ENCODE data around the gene MAP4.

The MAP4 gene

DNA sequence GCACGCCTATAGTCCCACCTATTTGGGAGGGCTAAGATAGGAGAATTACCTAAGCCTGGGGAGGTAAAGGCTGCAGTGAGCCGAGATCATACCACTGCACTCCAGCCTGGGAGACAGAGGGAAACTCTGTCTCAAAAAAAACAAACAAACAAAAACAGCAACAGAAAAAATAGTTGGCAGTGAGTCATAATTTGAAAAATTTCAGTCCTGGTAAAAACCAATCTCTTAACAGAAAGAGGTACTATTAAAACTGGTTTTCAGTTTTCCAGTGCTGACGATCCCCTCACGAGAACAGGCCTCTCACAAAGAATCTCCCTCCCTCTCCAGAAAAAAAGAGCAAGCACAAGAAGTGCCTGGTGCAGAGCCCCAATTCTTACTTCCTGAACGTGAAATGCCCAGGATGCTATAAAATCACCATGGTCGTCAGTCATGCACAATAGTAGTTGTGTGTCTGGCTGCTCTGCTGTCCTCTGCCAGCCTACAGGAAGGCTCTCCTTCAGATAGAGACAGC is 22.8 kb upstream of the MAP4 start:
- Histone ChIP-seq H3K27me3 (ENCODE audit: control insufficient read depth in 1 of 2, insufficient read depth in 2 of 2, low read length in 2 of 2) (no peaks in the 10 kb centered on the region), H3K4me1 (ENCODE audit: control insufficient read depth in 1 of 2, insufficient read depth in 2 of 2, low read length in 2 of 2) (peaks cover 8 to 16% of the 10 kb centered on the region in 2 donors), H3K27ac (ENCODE audit: low read depth, low read length) (peak overlapping the region; percentile 36), H3K36me3 (ENCODE audit: control insufficient read depth in 1 of 2, insufficient read depth in 2 of 2, low read length in 2 of 2) (no peaks in the 10 kb centered on the region), H3K9me3 (ENCODE audit: control insufficient read depth in 1 of 2, low read length in 2 of 2) (no peaks in the 10 kb centered on the region), H3K4me3 (ENCODE audit: low read depth in 1 of 2, low read length in 2 of 2) (no peak overlapping the region), H3K9ac (ENCODE audit: low read depth in 1 of 2, low read length in 2 of 2) (peak overlapping the region in 1 of 2 donors; percentile 2)

DNA sequence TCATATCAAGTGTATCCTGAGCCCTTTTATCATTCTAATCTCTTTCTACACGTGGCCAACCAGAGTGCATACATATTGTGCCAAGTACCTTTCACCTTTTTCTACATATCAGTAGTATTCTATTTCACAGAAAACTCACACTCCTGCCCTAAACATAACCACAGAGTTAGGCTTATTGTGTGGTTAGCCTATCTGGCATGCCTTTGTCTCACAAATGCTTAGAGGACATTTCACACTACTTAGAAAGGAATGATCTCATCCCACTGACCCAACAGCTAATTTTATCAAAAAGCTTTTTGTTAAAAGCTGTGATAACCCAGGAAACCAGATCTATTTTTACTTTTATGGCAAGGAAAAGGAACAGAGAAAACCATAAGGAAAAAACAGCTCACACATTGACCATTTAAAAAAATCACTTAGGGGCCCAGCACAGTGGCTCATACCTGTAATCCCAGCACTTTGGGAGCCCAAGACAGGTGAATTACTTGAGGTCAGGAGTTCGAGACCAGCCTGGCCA is 17.8 kb upstream of the MAP4 start:
- H3K36me3 ChIP-seq (ENCODE audit: control insufficient read depth in 1 of 2, insufficient read depth in 2 of 2, low read length in 2 of 2), result no peaks in the 10 kb centered on the region
- no peaks in the 10 kb centered on the region for H3K27me3 ChIP-seq (ENCODE audit: control insufficient read depth in 1 of 2, insufficient read depth in 2 of 2, low read length in 2 of 2)
- no peak overlapping the region for H3K27ac ChIP-seq (ENCODE audit: low read depth, low read length)
- H3K4me3 ChIP-seq (ENCODE audit: low read depth in 1 of 2, low read length in 2 of 2), result no peak overlapping the region
- no peak overlapping the region for H3K9ac ChIP-seq (ENCODE audit: low read depth in 1 of 2, low read length in 2 of 2)
- H3K9me3 ChIP-seq (ENCODE audit: control insufficient read depth in 1 of 2, low read length in 2 of 2), result no peaks in the 10 kb centered on the region
- H3K4me1 ChIP-seq (ENCODE audit: control insufficient read depth in 1 of 2, insufficient read depth in 2 of 2, low read length in 2 of 2), result peaks cover 11 to 13% of the 10 kb centered on the region in 2 donors

DNA sequence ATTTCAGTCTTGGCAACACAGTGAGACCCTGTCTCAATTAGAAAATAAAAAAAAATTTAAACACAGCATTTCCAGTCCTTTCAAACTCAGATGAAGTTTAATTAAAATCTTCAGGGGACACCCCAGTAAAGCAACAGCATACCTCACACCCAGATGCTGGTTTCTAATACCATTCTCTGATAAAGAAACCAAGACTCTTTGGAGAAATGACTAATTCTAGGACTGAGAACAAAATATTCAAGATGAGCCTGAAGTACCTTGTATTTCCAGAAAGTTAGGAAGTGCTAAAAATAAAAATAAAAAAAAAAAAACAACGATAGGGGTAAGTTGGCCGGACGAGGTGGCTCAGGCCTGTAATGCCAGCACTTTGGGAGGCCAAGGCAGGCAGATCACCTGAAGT is 14.0 kb upstream of the MAP4 start:
- Histone ChIP-seq H3K4me3 (ENCODE audit: low read depth in 1 of 2, low read length in 2 of 2) (no peak overlapping the region), H3K9me3 (ENCODE audit: control insufficient read depth in 1 of 2, low read length in 2 of 2) (no peaks in the 10 kb centered on the region), H3K4me1 (ENCODE audit: control insufficient read depth in 1 of 2, insufficient read depth in 2 of 2, low read length in 2 of 2) (peaks cover 13 to 14% of the 10 kb centered on the region in 2 donors), H3K27me3 (ENCODE audit: control insufficient read depth in 1 of 2, insufficient read depth in 2 of 2, low read length in 2 of 2) (no peaks in the 10 kb centered on the region), H3K27ac (ENCODE audit: low read depth, low read length) (no peak overlapping the region), H3K36me3 (ENCODE audit: control insufficient read depth in 1 of 2, insufficient read depth in 2 of 2, low read length in 2 of 2) (no peaks in the 10 kb centered on the region), H3K9ac (ENCODE audit: low read depth in 1 of 2, low read length in 2 of 2) (no peak overlapping the region)

DNA sequence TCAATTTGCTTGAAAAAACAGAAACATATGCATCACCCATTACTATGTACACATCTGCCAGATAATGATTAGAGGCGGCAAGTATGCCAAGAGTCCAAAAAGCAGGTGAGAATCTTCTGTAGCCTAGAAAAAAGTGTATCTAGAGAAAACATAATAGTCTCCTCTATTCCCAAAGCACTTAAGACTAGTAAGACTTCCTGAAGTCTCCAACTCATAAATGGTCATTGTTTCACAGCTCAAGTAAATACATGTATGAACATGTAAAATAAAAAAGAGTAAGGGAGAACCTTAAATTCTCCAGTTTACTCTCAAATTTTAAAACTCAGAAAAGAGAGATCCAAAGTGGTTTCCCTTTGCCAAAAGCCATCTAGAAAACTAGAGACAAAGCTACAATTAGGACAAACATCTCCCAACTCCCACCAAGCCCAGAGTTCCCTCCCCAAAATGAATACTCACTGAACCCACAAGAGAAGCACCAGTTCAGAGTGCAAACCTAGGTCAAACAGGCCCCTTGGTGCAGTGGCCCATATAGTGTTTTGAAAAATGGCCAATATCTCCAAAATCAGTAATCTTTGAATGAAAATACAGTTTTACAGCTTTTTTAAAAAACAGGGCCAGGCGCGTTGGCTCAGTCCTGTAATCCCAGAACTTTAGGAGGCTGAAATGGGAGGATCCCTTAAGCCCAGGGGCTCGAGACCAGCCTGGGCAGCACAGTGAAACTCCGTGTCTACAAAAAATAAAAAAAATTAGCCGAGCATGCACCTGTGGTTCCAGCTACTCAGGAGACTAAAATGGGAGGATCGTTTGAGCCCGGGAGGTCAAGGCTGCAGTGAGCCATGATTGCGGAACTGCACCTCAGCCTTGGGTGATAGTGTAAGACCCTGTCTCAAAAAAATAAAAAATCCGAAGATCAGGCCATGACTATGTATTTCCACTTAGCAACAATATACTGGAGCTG is 11.0 kb upstream of the MAP4 start:
- Histone ChIP-seq H3K4me3 (ENCODE audit: low read depth in 1 of 2, low read length in 2 of 2) (no peak overlapping the region), H3K27me3 (ENCODE audit: control insufficient read depth in 1 of 2, insufficient read depth in 2 of 2, low read length in 2 of 2) (no peaks in the 10 kb centered on the region), H3K9ac (ENCODE audit: low read depth in 1 of 2, low read length in 2 of 2) (no peak overlapping the region), H3K27ac (ENCODE audit: low read depth, low read length) (no peak overlapping the region), H3K4me1 (ENCODE audit: control insufficient read depth in 1 of 2, insufficient read depth in 2 of 2, low read length in 2 of 2) (peaks cover 5 to 8% of the 10 kb centered on the region in 2 donors), H3K9me3 (ENCODE audit: control insufficient read depth in 1 of 2, low read length in 2 of 2) (no peaks in the 10 kb centered on the region), H3K36me3 (ENCODE audit: control insufficient read depth in 1 of 2, insufficient read depth in 2 of 2, low read length in 2 of 2) (no peaks in the 10 kb centered on the region)

DNA sequence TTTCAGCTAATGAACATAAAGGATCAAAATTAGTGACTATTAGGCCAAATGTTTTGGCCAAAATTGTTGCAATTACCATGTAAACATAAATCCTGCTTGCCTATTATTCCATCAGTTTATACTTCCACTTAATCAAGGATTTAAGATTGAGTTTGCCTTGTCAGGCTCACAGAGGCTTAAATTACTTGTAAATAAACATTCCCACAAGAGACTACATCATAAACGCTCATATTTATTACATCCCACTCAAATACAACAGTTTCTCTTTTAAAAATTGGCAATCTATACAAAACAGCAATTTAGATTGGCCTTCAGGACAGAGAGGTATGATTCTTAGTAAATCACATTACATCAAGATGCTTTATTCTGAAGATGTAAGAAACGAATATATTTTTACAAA is 9.9 kb upstream of the MAP4 start:
- no peaks in the 10 kb centered on the region for H3K27me3 ChIP-seq (ENCODE audit: control insufficient read depth in 1 of 2, insufficient read depth in 2 of 2, low read length in 2 of 2)
- H3K36me3 ChIP-seq (ENCODE audit: control insufficient read depth in 1 of 2, insufficient read depth in 2 of 2, low read length in 2 of 2), result no peaks in the 10 kb centered on the region
- no peak overlapping the region for H3K4me3 ChIP-seq (ENCODE audit: low read depth in 1 of 2, low read length in 2 of 2)
- no peak overlapping the region for H3K9ac ChIP-seq (ENCODE audit: low read depth in 1 of 2, low read length in 2 of 2)
- peaks cover 5 to 8% of the 10 kb centered on the region in 2 donors for H3K4me1 ChIP-seq (ENCODE audit: control insufficient read depth in 1 of 2, insufficient read depth in 2 of 2, low read length in 2 of 2)
- H3K27ac ChIP-seq (ENCODE audit: low read depth, low read length), result no peak overlapping the region
- H3K9me3 ChIP-seq (ENCODE audit: control insufficient read depth in 1 of 2, low read length in 2 of 2), result no peaks in the 10 kb centered on the region

DNA sequence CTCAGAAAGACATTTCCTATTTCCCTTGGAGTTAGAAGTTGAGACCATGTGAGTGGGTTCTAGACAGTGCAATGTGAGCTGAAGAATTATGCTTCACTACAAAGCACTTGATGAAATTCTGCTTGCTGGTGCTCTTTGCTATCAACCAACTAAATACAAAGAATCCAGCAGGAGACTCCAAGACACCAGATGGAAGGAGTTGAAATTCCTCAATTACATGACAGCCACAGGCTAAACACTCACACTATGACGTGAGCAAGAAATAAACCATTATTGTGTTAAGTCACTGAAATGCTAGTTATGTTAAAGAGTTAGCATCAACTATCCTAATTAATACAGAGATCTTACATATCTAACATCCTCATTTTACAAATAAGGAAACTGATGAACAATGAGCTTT is 8.2 kb upstream of the MAP4 start:
- H3K27ac ChIP-seq (ENCODE audit: low read depth, low read length), result no peak overlapping the region
- no peaks in the 10 kb centered on the region for H3K27me3 ChIP-seq (ENCODE audit: control insufficient read depth in 1 of 2, insufficient read depth in 2 of 2, low read length in 2 of 2)
- no peaks in the 10 kb centered on the region for H3K36me3 ChIP-seq (ENCODE audit: control insufficient read depth in 1 of 2, insufficient read depth in 2 of 2, low read length in 2 of 2)
- H3K4me3 ChIP-seq (ENCODE audit: low read depth in 1 of 2, low read length in 2 of 2), result no peak overlapping the region
- H3K4me1 ChIP-seq (ENCODE audit: control insufficient read depth in 1 of 2, insufficient read depth in 2 of 2, low read length in 2 of 2), result peaks cover 5 to 8% of the 10 kb centered on the region in 2 donors
- no peak overlapping the region for H3K9ac ChIP-seq (ENCODE audit: low read depth in 1 of 2, low read length in 2 of 2)
- H3K9me3 ChIP-seq (ENCODE audit: control insufficient read depth in 1 of 2, low read length in 2 of 2), result no peaks in the 10 kb centered on the region

DNA sequence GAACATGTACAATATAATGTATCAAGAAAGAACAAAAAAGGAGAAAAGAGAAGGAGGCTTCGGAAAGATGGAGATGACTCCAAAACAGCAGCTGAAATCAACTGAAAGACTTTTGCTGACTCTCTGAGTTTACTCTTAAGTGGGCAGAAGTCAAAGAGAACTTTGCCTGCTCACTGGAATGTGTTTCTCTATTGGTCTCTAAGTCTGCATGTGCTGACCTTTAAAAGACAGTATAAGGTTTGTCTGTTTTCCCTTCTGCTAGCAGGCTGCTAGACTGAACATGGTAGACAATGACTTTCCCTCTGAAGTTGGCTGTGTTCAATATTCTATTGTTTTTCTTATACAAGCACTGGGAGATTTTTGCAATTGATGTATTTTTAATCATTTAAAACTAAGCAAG is 7.2 kb upstream of the MAP4 start:
- H3K27ac ChIP-seq (ENCODE audit: low read depth, low read length), result no peak overlapping the region

DNA sequence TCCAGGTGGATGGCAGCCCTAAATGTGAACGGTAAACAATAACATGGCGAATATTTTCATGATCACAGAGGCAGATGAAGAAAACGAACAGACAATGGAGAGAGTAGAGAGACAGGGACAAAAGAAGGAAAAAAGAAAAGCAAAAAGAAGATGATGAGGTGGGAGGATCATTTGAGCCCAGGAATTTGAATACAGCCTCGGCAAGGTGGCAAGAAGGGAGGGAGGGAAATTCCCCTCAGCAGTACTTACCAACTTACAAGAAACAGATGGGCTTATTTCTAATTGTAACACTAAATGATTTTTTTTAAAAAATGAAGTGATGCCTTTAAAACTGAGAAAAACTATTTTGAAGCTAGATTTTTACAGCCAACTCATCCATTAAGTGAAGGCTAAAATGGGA is 6.0 kb upstream of the MAP4 start:
- peaks cover 5% of the 10 kb centered on the region in 2 donors for H3K4me1 ChIP-seq (ENCODE audit: control insufficient read depth in 1 of 2, insufficient read depth in 2 of 2, low read length in 2 of 2)

More for the DNA sequence above, 7.2 kb upstream of the MAP4 start:
- Histone ChIP-seq H3K4me1 (ENCODE audit: control insufficient read depth in 1 of 2, insufficient read depth in 2 of 2, low read length in 2 of 2) (peaks cover 5 to 8% of the 10 kb centered on the region in 2 donors), H3K27me3 (ENCODE audit: control insufficient read depth in 1 of 2, insufficient read depth in 2 of 2, low read length in 2 of 2) (no peaks in the 10 kb centered on the region), H3K9ac (ENCODE audit: low read depth in 1 of 2, low read length in 2 of 2) (no peak overlapping the region), H3K36me3 (ENCODE audit: control insufficient read depth in 1 of 2, insufficient read depth in 2 of 2, low read length in 2 of 2) (peaks cover 0 to 3% of the 10 kb centered on the region in 2 donors), H3K4me3 (ENCODE audit: low read depth in 1 of 2, low read length in 2 of 2) (no peak overlapping the region), H3K9me3 (ENCODE audit: control insufficient read depth in 1 of 2, low read length in 2 of 2) (no peaks in the 10 kb centered on the region)

DNA sequence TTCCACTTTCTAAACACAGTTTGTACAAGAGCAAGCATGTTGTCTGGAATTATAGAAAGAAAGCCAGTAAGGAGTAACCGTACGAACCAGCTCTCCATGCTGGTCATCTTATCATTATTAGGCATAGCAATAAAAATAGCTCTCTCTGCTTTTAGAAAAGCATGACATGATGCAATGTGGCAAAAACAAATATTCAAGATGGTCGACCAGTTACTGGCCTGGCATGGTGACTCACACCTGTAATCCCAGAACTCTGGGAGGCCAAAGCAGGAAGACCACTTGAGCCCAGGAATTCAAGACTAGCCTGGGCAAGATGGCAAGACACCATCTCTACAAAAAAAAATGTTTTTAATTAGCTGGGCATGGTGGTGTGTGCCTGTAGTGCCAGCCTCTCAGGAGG is 2.6 kb upstream of the MAP4 start:
- H3K4me1 ChIP-seq (ENCODE audit: control insufficient read depth in 1 of 2, insufficient read depth in 2 of 2, low read length in 2 of 2), result peaks cover 24 to 31% of the 10 kb centered on the region in 2 donors
- H3K9me3 ChIP-seq (ENCODE audit: control insufficient read depth in 1 of 2, low read length in 2 of 2), result no peaks in the 10 kb centered on the region
- peaks cover 0 to 3% of the 10 kb centered on the region in 2 donors for H3K36me3 ChIP-seq (ENCODE audit: control insufficient read depth in 1 of 2, insufficient read depth in 2 of 2, low read length in 2 of 2)
- no peak overlapping the region for H3K27ac ChIP-seq (ENCODE audit: low read depth, low read length)
- no peak overlapping the region for H3K4me3 ChIP-seq (ENCODE audit: low read depth in 1 of 2, low read length in 2 of 2)
- no peak overlapping the region for H3K9ac ChIP-seq (ENCODE audit: low read depth in 1 of 2, low read length in 2 of 2)
- no peaks in the 10 kb centered on the region for H3K27me3 ChIP-seq (ENCODE audit: control insufficient read depth in 1 of 2, insufficient read depth in 2 of 2, low read length in 2 of 2)

More for the DNA sequence above, 6.0 kb upstream of the MAP4 start:
- no peak overlapping the region for H3K4me3 ChIP-seq (ENCODE audit: low read depth in 1 of 2, low read length in 2 of 2)
- H3K9me3 ChIP-seq (ENCODE audit: control insufficient read depth in 1 of 2, low read length in 2 of 2), result no peaks in the 10 kb centered on the region
- no peaks in the 10 kb centered on the region for H3K27me3 ChIP-seq (ENCODE audit: control insufficient read depth in 1 of 2, insufficient read depth in 2 of 2, low read length in 2 of 2)
- H3K9ac ChIP-seq (ENCODE audit: low read depth in 1 of 2, low read length in 2 of 2), result no peak overlapping the region
- peaks cover 0 to 3% of the 10 kb centered on the region in 2 donors for H3K36me3 ChIP-seq (ENCODE audit: control insufficient read depth in 1 of 2, insufficient read depth in 2 of 2, low read length in 2 of 2)
- no peak overlapping the region for H3K27ac ChIP-seq (ENCODE audit: low read depth, low read length)

DNA sequence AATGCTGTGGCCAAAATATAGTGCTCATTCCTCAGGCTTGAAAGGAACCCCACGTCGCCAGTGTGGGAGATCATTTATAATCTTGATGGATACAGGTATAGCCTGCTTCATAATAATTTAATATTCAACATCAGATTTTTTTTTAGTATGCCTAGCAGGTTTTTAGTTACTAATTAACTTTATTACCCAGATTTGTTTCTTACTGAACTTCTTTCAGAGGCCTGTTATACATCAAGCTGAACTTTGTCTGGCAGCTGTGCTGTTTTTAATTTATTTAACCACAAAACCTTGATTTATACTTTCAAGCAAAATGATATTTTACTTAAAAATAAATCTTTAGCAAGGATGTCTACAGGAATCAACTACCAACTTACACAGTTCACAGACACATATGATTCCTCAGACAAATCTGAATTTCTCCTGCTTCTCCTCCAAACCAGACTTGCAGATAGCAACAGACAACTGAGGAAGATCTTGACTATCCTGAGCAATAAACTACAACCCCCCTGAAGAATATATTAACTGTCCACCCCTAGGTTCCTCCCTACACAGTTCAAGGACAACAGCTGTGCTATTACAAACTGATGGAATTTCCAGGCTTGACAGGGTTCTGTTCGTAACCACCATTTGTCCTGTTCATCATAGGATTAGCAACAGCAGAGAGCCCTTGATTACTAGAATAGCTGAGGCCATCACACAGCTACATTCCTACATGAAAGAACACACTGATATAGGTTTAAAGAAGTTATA is 610 bp downstream of the MAP4 start:
- no peaks in the 10 kb centered on the region for H3K9me3 ChIP-seq (ENCODE audit: control insufficient read depth in 1 of 2, low read length in 2 of 2)
- H3K4me1 ChIP-seq (ENCODE audit: control insufficient read depth in 1 of 2, insufficient read depth in 2 of 2, low read length in 2 of 2), result peaks cover 43 to 46% of the 10 kb centered on the region in 2 donors
- no peak overlapping the region for H3K4me3 ChIP-seq (ENCODE audit: low read depth in 1 of 2, low read length in 2 of 2)
- H3K9ac ChIP-seq (ENCODE audit: low read depth in 1 of 2, low read length in 2 of 2), result no peak overlapping the region
- peaks cover 0 to 3% of the 10 kb centered on the region in 2 donors for H3K36me3 ChIP-seq (ENCODE audit: control insufficient read depth in 1 of 2, insufficient read depth in 2 of 2, low read length in 2 of 2)
- peak overlapping the region; percentile 34 for H3K27ac ChIP-seq (ENCODE audit: low read depth, low read length)
- no peaks in the 10 kb centered on the region for H3K27me3 ChIP-seq (ENCODE audit: control insufficient read depth in 1 of 2, insufficient read depth in 2 of 2, low read length in 2 of 2)

Measured in duodenal mucosa (tissue), 2 donors.